DOHH2 (cell line): Measurements from ENCODE around the gene MBD6.

Experiments used
- EZH2phosphoT487 ChIP-seq: fragments of 200-600 bp; sonication (generic); IDR thresholded peaks from 2 replicates; pipeline ENCODE4 v1.6.1; 2017; ENCODE audit warnings: borderline replicate concordance, mild to moderate bottlenecking, antibody characterized with exemption, low read length, moderate library complexity, mixed read lengths
- TF ChIP-seq, protein P1 (sequence below): fragments of 200-600 bp; sonication (generic); IDR thresholded peaks from one replicate; pipeline ENCODE4 v1.5.1; 2014; ENCODE audit warnings: antibody characterized with exemption, mild to moderate bottlenecking, low read depth, low read length; ENCODE audit not compliant: poor library complexity, severe bottlenecking

GRCh38 chr12:57522887-57523705, 472 bp downstream of the MBD6 start:
- TF ChIP-seq, protein P1, sequence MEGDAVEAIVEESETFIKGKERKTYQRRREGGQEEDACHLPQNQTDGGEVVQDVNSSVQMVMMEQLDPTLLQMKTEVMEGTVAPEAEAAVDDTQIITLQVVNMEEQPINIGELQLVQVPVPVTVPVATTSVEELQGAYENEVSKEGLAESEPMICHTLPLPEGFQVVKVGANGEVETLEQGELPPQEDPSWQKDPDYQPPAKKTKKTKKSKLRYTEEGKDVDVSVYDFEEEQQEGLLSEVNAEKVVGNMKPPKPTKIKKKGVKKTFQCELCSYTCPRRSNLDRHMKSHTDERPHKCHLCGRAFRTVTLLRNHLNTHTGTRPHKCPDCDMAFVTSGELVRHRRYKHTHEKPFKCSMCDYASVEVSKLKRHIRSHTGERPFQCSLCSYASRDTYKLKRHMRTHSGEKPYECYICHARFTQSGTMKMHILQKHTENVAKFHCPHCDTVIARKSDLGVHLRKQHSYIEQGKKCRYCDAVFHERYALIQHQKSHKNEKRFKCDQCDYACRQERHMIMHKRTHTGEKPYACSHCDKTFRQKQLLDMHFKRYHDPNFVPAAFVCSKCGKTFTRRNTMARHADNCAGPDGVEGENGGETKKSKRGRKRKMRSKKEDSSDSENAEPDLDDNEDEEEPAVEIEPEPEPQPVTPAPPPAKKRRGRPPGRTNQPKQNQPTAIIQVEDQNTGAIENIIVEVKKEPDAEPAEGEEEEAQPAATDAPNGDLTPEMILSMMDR, result no peak
- TF ChIP-seq EZH2phosphoT487, result no peak
